Measurements from ENCODE around the gene ATP6V1E1.

The ATP6V1E1 gene

DNA sequence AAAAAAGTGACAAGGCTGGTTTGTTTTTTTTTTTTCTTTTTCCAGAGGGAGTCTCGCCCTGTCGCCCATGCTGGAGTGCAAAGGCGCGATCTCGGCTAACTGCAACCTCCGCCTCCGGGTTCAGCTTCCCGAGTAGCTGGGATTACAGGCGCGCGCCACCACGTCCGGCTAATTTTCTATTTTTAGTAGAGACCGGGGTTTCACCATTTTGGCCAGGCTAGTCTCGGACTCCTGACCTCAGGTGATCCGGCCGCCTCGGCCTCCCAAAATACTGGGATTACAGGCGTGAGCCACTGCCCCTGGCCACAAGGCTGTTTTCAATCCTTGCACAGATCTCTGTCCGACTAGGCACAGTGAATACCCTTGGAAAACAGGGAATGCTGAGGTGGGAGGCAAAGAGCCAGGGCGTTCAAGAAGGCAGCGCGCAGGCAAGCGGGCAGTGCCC lies 566 bp downstream of the ATP6V1E1 start:
- H2AFZ ChIP-seq (ENCODE audit: low read depth) = peak overlapping the region; percentile 89
- peak overlapping the region; percentile 72 for H3K9ac ChIP-seq
- no peaks in the 10 kb centered on the region for H3K27me3 ChIP-seq (ENCODE audit: insufficient read depth, low read depth)
- H3K27ac ChIP-seq = peak overlapping the region; percentile 49
- H4K20me1 ChIP-seq (ENCODE audit: insufficient read depth) = no peaks in the 10 kb centered on the region
- H3K36me3 ChIP-seq (ENCODE audit: insufficient read depth) = no peaks in the 10 kb centered on the region; the same call in 1 of the 2 replicates
- peaks cover 29% of the 10 kb centered on the region for H3K4me1 ChIP-seq (ENCODE audit: low read depth, poor library complexity, severe bottlenecking)
- H3K4me3 ChIP-seq (IDR thresholded peaks at IDR 0.05; ENCODE audit: insufficient read depth, low read depth, low read length) = no peak overlapping the region
- H3K79me2 ChIP-seq (ENCODE audit: insufficient read depth, low read depth) = peaks cover 55% of the 10 kb centered on the region
- TF ChIP-seq, protein P1, sequence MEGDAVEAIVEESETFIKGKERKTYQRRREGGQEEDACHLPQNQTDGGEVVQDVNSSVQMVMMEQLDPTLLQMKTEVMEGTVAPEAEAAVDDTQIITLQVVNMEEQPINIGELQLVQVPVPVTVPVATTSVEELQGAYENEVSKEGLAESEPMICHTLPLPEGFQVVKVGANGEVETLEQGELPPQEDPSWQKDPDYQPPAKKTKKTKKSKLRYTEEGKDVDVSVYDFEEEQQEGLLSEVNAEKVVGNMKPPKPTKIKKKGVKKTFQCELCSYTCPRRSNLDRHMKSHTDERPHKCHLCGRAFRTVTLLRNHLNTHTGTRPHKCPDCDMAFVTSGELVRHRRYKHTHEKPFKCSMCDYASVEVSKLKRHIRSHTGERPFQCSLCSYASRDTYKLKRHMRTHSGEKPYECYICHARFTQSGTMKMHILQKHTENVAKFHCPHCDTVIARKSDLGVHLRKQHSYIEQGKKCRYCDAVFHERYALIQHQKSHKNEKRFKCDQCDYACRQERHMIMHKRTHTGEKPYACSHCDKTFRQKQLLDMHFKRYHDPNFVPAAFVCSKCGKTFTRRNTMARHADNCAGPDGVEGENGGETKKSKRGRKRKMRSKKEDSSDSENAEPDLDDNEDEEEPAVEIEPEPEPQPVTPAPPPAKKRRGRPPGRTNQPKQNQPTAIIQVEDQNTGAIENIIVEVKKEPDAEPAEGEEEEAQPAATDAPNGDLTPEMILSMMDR (conservative IDR thresholded peaks at IDR 0.05; ENCODE audit: low read depth, low read length) = no peak
- peak overlapping the region; percentile 86 for H3K4me2 ChIP-seq

DNA sequence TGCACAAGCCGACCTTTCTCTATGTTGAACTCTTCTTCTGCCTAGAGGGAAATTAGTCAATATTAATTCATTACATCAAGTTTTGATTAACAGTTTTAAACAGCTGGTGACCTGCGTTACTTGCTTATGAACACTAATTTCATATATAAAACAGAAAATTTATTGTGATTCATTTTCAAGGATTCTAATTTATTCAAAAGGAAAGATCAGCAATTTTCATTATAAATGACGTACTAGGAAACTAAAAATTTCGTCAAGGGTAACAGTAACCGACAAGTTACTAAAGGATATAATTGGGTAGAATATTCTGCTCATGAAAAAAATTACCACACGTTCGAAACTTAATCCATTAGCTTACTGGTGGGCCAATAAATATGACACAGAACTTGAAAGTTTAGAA lies 15.3 kb downstream of the ATP6V1E1 start:
- Histone ChIP-seq H3K79me2 (ENCODE audit: insufficient read depth, low read depth) (no peaks in the 10 kb centered on the region), H2AFZ (ENCODE audit: low read depth) (no peak overlapping the region), H3K4me3 (IDR thresholded peaks at IDR 0.05; ENCODE audit: insufficient read depth, low read depth, low read length) (no peak overlapping the region)

DNA sequence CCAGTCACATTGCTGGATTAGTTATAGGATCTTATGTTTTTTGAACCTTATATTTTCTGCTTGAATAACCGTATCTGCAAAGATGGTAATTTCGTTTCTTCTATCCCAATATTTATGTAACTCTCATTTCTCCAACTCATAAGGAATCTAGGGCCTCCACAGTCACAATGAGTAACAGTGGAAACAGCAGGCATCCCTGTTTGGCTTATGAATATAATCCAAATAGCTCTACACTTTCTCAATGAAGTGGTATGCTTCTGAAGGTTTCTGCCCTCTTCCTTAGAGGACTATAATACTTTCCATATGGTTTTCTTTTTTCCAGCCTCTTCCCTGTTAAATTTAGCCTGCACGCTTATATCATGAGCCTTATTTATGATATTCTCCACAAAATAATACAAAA lies 16.5 kb downstream of the ATP6V1E1 start:
- TF ChIP-seq, protein P1 (conservative IDR thresholded peaks at IDR 0.05; ENCODE audit: low read depth, low read length) = no peak
- Histone ChIP-seq H3K79me2 (ENCODE audit: insufficient read depth, low read depth) (no peaks in the 10 kb centered on the region), H3K9ac (no peak overlapping the region), H4K20me1 (ENCODE audit: insufficient read depth) (no peaks in the 10 kb centered on the region), H3K4me2 (no peak overlapping the region), H3K27me3 (ENCODE audit: insufficient read depth, low read depth) (no peaks in the 10 kb centered on the region), H2AFZ (ENCODE audit: low read depth) (no peak overlapping the region), H3K4me1 (ENCODE audit: low read depth, poor library complexity, severe bottlenecking) (no peaks in the 10 kb centered on the region), H3K4me3 (IDR thresholded peaks at IDR 0.05; ENCODE audit: insufficient read depth, low read depth, low read length) (no peak overlapping the region), H3K36me3 (ENCODE audit: insufficient read depth) (peaks cover 4% of the 10 kb centered on the region; the same call in 1 of the 2 replicates), H3K27ac (no peak overlapping the region)

More for the DNA sequence above, 15.3 kb downstream of the ATP6V1E1 start:
- H3K36me3 ChIP-seq (ENCODE audit: insufficient read depth) = peaks cover 4% of the 10 kb centered on the region; the same call in 1 of the 2 replicates
- TF ChIP-seq, protein P1 (conservative IDR thresholded peaks at IDR 0.05; ENCODE audit: low read depth, low read length) = no peak
- H3K4me1 ChIP-seq (ENCODE audit: low read depth, poor library complexity, severe bottlenecking) = no peaks in the 10 kb centered on the region
- no peaks in the 10 kb centered on the region for H4K20me1 ChIP-seq (ENCODE audit: insufficient read depth)
- H3K9ac ChIP-seq = no peak overlapping the region
- H3K4me2 ChIP-seq = no peak overlapping the region
- no peak overlapping the region for H3K27ac ChIP-seq
- H3K27me3 ChIP-seq (ENCODE audit: insufficient read depth, low read depth) = no peaks in the 10 kb centered on the region

DNA sequence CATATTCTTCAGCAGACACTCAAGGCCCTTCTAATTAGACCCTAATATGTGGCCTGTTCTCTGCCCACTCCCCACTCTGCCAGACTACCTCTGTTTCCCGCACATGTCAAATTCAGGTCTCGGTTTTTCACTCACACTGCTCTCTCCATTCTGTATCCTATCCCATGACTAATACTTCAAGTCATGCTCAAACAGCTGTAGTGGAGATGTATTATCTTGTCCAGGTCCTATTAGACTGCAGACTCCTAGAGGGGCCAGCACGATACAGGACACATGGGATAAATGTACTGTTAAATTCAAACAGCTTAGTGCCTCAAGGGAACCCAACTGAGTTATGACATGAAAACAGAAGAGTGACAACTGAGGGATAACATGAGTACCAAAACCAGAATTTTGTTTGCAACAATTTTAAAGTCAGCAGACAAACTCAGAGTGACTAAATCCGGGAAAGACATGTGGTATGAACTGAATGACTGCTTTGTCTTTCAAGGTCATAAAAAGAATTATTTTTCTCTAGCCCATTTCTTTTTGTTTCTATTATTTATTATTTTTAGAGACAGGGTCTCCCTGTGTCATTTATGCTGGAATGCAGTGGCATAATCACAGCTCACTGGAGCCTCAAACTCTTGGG lies 20.5 kb downstream of the ATP6V1E1 start:
- Histone ChIP-seq H2AFZ (ENCODE audit: low read depth) (no peak overlapping the region), H3K36me3 (ENCODE audit: insufficient read depth) (peaks cover 4% of the 10 kb centered on the region; the same call in 1 of the 2 replicates), H3K27ac (no peak overlapping the region), H3K4me1 (ENCODE audit: low read depth, poor library complexity, severe bottlenecking) (no peaks in the 10 kb centered on the region), H4K20me1 (ENCODE audit: insufficient read depth) (no peaks in the 10 kb centered on the region), H3K27me3 (ENCODE audit: insufficient read depth, low read depth) (no peaks in the 10 kb centered on the region), H3K9ac (no peak overlapping the region), H3K79me2 (ENCODE audit: insufficient read depth, low read depth) (peaks cover 5% of the 10 kb centered on the region; the same call in 1 of the 2 replicates), H3K4me2 (no peak overlapping the region), H3K4me3 (IDR thresholded peaks at IDR 0.05; ENCODE audit: insufficient read depth, low read depth, low read length) (no peak overlapping the region)
- TF ChIP-seq, protein P1 (conservative IDR thresholded peaks at IDR 0.05; ENCODE audit: low read depth, low read length) = no peak

All from KMS-11 (cell line).